Activated CD4-positive, alpha-beta T cell treated with anti-CD3 and anti-CD28 coated beads for 1 hour (primary cell): ENCODE results near the gene MATN1.
"Not testable (repeated sequence)": the region's sequence is repeated elsewhere in the genome, so short reads cannot be mapped to it uniquely, and the experiment has no call there.

Source experiments
- DNase-seq: peaks from one replicate; pipeline ENCODE4 v3.0.0-alpha.2; 2020

Gene MATN1

GRCh38 chr1:30723331-30723755, at the start of gene MATN1:
TSS of gene MATN1 (minus strand) at chr1:30723585. CDS start at chr1:30723551, 34 bp downstream.
- DNase-seq, result no peak

- no peak for DNase-seq
Observed at GRCh38 chr1:30771005-30771404, 47.6 kb upstream of the MATN1 start.

DNA sequence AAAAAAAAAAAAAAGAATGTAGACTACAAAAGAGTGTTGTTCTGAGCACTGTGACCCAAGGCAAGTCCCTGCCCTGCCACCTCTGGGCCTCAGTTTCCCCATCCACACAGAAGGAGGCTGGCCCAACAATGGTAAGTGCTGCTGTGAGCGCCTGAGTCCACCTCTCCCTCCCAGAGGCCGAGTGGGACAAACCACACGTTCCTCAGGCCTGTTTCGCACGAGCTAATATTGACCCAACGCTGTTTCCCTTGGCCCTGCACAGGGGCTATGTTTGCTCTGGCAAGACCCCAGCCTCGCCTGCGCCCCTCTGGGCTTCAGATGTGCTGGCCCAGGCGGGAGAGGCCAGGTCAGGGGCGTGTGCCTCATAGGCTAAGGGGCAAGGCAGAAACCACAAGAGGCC, 46.8 kb upstream of the MATN1 start:
- DNase-seq, result no peak

GRCh38 chr1:30768830-30769718, 45.7 kb upstream of the MATN1 start:
- no peak for DNase-seq

GRCh38 chr1:30768159-30768829, 44.9 kb upstream of the MATN1 start:
- no peak for DNase-seq

- not testable (repeated sequence) for DNase-seq
Observed at GRCh38 chr1:30766948-30767347, 43.6 kb upstream of the MATN1 start.

DNA sequence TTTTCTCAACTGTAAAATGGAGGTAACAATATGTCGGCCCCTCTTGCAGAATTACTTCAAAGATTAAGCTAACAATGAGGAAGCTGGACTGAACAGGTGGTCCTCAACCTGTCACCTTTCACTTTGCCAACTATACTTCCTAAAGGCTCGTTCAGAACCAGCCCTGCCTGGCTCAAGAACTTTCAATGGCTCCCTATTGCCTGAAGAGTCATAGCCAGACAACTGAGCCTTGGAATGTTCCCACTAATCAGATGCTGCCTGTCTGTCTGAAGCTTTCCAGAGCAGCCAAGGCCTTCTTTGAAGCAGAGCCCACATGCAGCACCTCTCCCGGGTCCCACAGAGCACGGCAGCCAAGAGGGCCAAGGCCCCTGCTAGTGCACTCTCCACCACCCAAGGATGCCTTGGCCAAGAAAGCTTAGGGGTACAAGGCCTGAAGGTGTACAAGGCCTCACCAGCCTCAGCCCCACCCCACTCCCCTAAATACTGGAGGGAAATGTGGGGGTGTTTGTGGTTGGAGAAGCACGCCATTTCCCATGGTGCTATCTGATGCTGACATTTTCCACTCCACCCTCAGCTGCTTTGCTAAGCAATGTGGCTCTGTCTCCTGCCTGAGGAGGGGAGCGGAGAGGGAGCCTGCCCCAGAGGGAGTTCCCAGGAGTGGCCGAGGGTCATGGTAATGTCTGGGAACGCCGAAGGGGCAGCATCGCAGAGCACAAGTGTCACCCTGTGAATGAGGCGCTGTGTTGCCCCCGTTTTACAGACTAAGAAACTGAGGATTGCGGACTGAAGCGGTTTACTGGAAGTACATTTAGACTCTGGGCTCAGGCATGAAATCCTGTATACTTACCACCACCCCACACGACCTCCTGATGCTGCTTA, 42.4 kb upstream of the MATN1 start:
- no peak for DNase-seq

- no peak for DNase-seq
Observed at GRCh38 chr1:30764939-30765555, 41.7 kb upstream of the MATN1 start.

GRCh38 chr1:30764396-30764795, 41.0 kb upstream of the MATN1 start:
- no peak for DNase-seq

DNA sequence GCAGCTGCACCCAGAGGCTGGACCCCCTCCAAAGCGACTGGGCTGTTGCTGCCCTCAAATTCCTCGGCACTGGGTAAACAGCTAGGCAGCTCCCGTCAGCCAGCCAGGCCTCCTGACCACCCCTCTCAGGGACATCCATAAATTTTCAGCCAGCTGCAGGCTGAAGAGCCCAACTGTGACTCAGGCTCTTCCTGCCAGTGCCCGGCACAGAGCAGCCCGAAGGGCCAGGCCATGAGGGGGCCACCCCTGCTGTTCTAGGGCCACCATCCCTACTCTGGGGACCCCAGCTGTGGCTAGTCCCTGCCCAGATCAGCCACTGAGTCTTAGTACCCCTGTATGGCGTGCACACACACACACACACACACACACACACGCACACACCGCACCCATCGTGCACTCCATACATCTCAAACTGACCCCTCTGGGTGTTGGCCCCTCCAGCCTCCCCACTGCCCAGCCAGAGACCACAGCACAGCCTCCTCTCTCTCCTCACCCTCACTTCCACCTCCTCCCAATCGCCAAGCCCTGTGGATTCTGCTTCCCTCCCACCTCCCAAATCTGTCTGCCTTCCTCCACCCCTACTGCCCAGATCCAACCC, 40.4 kb upstream of the MATN1 start:
- no peak for DNase-seq

GRCh38 chr1:30762930-30763650, 39.7 kb upstream of the MATN1 start:
- no peak for DNase-seq

DNA sequence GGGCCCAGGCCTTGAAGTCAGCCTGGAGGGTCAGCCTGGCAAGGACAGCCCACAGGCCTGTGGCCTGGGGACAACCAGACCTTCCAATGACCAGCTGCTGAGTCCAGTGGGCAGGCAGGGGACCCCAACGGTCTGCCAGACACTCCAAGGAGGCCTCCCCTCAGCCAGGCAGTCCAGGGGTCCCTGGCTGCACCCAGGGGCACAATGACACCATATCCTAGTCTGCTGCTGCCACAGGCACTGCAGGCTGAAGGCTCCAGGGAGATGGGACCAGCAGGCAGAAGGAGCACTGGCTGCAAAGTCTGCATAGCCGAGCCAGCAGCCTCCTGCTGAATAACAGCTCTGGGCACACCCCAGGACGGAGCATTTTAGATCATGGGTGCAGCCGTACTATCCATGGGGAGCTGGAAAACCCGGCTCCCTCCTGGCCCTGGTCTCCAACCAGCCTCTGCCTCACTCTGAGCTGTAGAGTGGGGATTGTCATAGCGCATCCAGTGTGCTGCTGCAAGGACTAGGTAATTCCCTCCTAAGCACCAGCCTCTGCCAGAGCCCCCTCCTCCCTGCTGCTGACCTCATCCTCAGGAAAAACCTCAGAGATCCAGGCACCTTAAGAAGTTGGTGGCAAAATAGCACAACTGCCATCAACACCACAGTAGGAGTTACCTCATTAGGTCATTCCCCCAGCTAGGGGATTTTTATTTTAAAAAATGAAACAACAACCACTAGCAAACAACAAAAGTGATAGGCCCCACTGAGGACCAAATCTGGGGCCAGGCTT, 39.0 kb upstream of the MATN1 start:
- DNase-seq, result no peak

DNA sequence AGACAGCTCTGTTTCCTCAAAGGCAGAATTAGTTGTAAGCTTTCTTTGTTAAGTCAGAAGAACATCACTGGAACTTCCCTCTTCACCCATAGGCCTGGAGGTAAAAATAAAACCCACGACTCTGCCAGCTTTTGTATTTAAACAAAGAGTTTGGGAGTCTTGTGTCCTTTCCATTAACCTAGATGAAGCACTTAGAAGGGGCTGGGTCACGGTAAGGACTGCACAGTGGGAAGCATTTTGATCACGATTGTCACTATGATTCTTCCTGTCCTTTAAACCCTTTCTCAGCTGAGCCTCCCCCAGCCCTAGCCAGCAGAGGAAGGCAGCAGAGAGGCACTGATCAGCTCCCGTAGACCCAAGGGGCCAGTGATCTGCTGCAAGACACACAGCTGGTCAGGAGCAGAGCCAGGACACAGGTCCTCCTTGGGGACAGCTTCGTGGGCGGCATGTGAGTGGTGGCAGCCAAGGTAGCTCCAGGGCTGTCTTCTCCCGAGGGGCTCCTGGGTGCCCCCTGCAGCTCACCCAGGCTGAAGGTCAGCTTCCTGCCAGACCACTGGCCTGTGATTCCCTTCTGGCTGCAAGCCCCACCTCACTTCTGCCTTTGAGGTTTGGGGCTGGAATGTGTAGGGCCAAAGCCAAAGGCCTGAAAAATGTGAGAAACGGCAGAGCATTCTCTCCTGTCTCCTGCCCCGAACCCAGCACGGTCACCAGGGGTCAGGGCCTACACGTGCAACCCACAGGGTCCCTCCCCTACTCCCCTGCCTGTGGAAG, 38.2 kb upstream of the MATN1 start:
- no peak for DNase-seq

DNA sequence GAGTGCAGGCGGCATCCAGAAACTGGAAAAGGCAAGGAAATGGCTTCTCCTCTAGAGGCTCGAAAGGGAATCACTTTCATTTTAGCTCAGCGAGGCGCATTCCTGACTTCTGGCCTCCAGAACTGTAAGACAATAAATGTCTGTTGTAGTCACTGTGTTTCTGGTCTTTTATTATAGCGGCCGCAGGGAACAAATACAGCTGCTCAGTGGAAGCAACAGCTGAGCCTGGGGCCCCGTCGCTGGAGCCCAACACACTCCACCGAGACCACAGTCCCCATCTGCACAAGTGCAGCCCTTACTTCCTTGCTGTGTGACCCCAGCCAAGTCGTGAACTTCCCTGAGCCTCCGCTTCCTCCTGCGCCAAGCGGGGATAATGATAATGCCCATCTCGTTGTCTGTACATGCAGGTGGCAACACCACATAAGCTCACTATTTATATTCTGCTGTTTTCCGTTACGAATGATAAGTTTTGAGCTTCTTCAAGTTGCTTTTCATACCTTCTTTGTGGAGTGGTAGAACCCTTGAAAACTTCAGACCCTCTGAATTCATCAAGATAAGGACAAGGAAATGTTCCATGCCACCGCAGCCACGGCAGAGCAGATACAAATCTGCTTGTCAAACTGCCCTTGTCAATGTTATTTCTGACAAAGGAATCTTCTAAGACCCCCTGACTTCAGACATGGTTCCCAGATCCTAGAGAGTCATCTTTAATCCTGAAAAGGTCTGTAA, 37.4 kb upstream of the MATN1 start:
- DNase-seq, result no peak

GRCh38 chr1:30759718-30760281, 36.4 kb upstream of the MATN1 start:
- no peak for DNase-seq

- no peak for DNase-seq
Observed at GRCh38 chr1:30758785-30759380, 35.5 kb upstream of the MATN1 start.

DNA sequence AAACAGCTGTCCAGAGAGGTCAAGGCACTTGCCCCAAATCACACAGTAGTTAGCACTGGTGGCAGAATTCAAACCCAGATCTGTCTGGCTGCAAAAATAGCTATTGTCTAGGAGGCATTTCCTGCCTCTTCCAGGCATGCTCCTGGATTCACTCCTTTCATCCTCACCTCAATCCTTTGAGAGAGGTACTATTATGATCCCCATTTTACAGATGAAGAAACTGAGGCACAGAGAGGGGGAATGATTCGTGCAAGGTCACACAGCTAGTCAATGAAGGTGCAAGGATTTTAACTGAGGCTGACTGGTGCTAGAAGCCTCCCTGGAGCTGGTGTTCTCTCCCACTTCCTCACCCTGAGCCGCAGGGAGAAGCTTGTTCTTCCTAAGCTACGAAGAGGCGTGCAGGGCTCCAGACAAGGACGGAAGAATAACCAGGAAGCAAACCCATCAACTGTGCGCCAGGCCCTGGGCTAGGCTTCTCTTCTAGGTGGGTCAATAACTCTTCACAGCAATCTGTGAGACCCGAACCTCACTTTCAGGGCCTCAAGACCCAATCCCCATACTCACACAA, 34.8 kb upstream of the MATN1 start:
- no peak for DNase-seq
